ENCODE results near the gene GTF2F2.

Gene GTF2F2

GRCh38 chr13:45219938-45220375 is 99.6 kb downstream of the GTF2F2 start:
- H3K4me3 ChIP-seq (ENCODE audit: low read depth, low read length), result no peak overlapping the region
- H3K27ac ChIP-seq, result no peak overlapping the region
- TF ChIP-seq CTCF (IDR thresholded peaks at IDR 0.05; ENCODE audit: low read depth, low read length), result no peak
- no peaks in the 10 kb centered on the region for H3K9me3 ChIP-seq (ENCODE audit: severe bottlenecking)
- H3K36me3 ChIP-seq, result no peaks in the 10 kb centered on the region; the same call in 1 of the 2 replicates
- no peaks in the 10 kb centered on the region for H3K27me3 ChIP-seq (ENCODE audit: insufficient read depth, low read depth, severe bottlenecking)
- no peak for DNase-seq

- no peak for TF ChIP-seq CTCF (IDR thresholded peaks at IDR 0.05; ENCODE audit: low read depth, low read length)
- Histone ChIP-seq H3K4me3 (ENCODE audit: low read depth, low read length) (no peak overlapping the region), H3K36me3 (no peaks in the 10 kb centered on the region; the same call in 1 of the 2 replicates), H3K27me3 (ENCODE audit: insufficient read depth, low read depth, severe bottlenecking) (no peaks in the 10 kb centered on the region), H3K9me3 (ENCODE audit: severe bottlenecking) (no peaks in the 10 kb centered on the region), H3K27ac (no peak overlapping the region)
- DNase-seq, result no peak
These were observed 100.1 kb downstream of the GTF2F2 start for GRCh38 chr13:45220403-45220802.

DNA sequence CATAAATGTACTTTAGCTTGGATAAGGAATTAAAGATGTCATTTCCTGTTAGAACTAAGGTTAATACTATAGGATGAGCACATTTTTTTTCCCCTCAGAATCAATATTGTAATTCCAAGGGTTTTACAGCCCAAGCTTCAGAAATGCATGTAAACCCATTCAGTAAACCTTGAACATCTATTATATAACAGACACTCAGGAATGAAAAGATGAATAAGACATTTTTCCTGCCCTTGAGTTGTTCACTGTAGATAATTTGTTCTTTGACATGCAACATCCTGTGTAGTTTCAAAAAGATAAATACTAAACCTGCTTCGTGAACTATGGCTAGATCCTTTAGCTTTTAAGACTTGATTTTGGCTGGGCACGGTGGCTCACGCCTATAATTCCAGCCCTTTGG is 102.2 kb downstream of the GTF2F2 start:
- Histone ChIP-seq H3K27ac (no peak overlapping the region), H3K9me3 (ENCODE audit: severe bottlenecking) (no peaks in the 10 kb centered on the region), H3K27me3 (ENCODE audit: insufficient read depth, low read depth, severe bottlenecking) (no peaks in the 10 kb centered on the region), H3K4me3 (ENCODE audit: low read depth, low read length) (no peak overlapping the region), H3K36me3 (no peaks in the 10 kb centered on the region; the same call in 1 of the 2 replicates)
- no peak for DNase-seq
- no peak for TF ChIP-seq CTCF (IDR thresholded peaks at IDR 0.05; ENCODE audit: low read depth, low read length)

GRCh38 chr13:45222919-45223318 is 102.6 kb downstream of the GTF2F2 start:
- Histone ChIP-seq H3K4me3 (ENCODE audit: low read depth, low read length) (no peak overlapping the region), H3K9me3 (ENCODE audit: severe bottlenecking) (no peaks in the 10 kb centered on the region), H3K27me3 (ENCODE audit: insufficient read depth, low read depth, severe bottlenecking) (no peaks in the 10 kb centered on the region), H3K27ac (no peak overlapping the region), H3K36me3 (no peaks in the 10 kb centered on the region; the same call in 1 of the 2 replicates)
- TF ChIP-seq CTCF (IDR thresholded peaks at IDR 0.05; ENCODE audit: low read depth, low read length), result no peak
- no peak for DNase-seq

DNA sequence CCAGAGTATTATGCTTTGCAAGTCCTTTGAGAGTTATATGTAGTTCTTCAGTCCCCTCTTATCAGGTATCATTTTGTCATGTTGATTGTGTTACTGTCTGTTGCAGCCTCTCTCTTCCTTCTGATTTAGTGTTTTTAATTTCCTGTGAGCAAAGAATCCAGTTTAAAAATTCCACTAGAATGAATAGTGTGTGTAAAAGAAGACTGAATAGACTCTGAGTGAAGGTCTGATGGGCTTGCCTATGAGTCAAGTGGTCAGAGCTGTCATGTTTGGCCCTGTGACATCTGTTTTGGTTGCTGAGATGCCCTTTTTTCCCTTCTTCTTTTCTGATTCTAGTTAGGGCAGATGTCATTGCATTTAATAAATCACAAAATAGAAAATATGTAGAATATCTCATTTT is 103.9 kb downstream of the GTF2F2 start:
- Histone ChIP-seq H3K27ac (no peak overlapping the region), H3K36me3 (no peaks in the 10 kb centered on the region; the same call in 1 of the 2 replicates), H3K9me3 (ENCODE audit: severe bottlenecking) (no peaks in the 10 kb centered on the region), H3K4me3 (ENCODE audit: low read depth, low read length) (no peak overlapping the region), H3K27me3 (ENCODE audit: insufficient read depth, low read depth, severe bottlenecking) (no peaks in the 10 kb centered on the region)
- TF ChIP-seq CTCF (IDR thresholded peaks at IDR 0.05; ENCODE audit: low read depth, low read length), result no peak
- DNase-seq, result no peak

DNA sequence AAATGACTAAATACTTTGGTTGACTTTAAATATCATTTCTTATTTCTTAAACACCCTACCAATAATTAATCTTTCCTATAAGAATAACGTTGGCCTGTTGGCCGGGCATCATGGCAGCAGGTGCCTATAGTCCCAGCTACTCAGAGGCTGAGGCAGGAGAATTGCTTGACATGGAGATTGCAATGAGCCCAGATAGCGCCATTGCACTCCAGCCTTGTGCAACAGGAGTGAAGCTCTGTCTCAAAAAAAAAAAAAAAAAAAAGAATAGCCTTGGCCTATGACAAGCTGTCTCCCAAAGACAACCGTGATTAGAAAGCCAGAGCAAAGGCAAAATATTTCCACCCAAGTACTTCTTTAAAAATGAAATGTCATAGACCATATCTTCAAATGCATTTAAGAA is 105.1 kb downstream of the GTF2F2 start:
- Histone ChIP-seq H3K27ac (no peak overlapping the region), H3K4me3 (ENCODE audit: low read depth, low read length) (no peak overlapping the region), H3K36me3 (no peaks in the 10 kb centered on the region; the same call in 1 of the 2 replicates), H3K27me3 (ENCODE audit: insufficient read depth, low read depth, severe bottlenecking) (no peaks in the 10 kb centered on the region), H3K9me3 (ENCODE audit: severe bottlenecking) (no peaks in the 10 kb centered on the region)
- no peak for TF ChIP-seq CTCF (IDR thresholded peaks at IDR 0.05; ENCODE audit: low read depth, low read length)
- DNase-seq, result no peak

Data from WERI-Rb-1 (cell line).